ENCODE results near the gene SMC3. TPM values are rescaled to one million over a fixed set of nuclear protein-coding genes. Genes with fewer than 3 reads are reported as not detected.
"Not testable (repeated sequence)": the region's sequence is repeated elsewhere in the genome, so short reads cannot be mapped to it uniquely, and the experiment has no call there.

Gene SMC3
- total RNA-seq, 1 donor from 2014 or later = 87.8 TPM

GRCh38 chr10:110617425-110618229 is 50.1 kb downstream of the SMC3 start:
- Mint-ChIP-seq H3K4me3 (no peak overlapping the region), H3K9me3 (no peaks in the 10 kb centered on the region), H3K4me1 (no peaks in the 10 kb centered on the region), H3K36me3 (ENCODE audit: low read depth) (no peaks in the 10 kb centered on the region), H3K27me3 (ENCODE audit: low read depth) (no peaks in the 10 kb centered on the region), H3K27ac (ENCODE audit: unreplicated experiment) (no peak overlapping the region)
- DNase-seq (ENCODE audit: low read depth, low spot score) = no peak
- no peak for TF ChIP-seq CTCF (conservative IDR thresholded peaks at IDR 0.05)

GRCh38 chr10:110618230-110618610 is 50.7 kb downstream of the SMC3 start:
- TF ChIP-seq CTCF (conservative IDR thresholded peaks at IDR 0.05) = no peak
- Mint-ChIP-seq H3K4me3 (no peak overlapping the region), H3K36me3 (ENCODE audit: low read depth) (no peaks in the 10 kb centered on the region), H3K9me3 (no peaks in the 10 kb centered on the region), H3K27me3 (ENCODE audit: low read depth) (no peaks in the 10 kb centered on the region), H3K27ac (ENCODE audit: unreplicated experiment) (no peak overlapping the region), H3K4me1 (no peaks in the 10 kb centered on the region)
- DNase-seq (ENCODE audit: low read depth, low spot score) = no peak

- Mint-ChIP-seq H3K9me3 (no peaks in the 10 kb centered on the region), H3K27ac (ENCODE audit: unreplicated experiment) (no peak overlapping the region), H3K4me1 (no peaks in the 10 kb centered on the region), H3K36me3 (ENCODE audit: low read depth) (no peaks in the 10 kb centered on the region), H3K27me3 (ENCODE audit: low read depth) (peaks cover 2% of the 10 kb centered on the region), H3K4me3 (no peak overlapping the region)
- TF ChIP-seq CTCF (conservative IDR thresholded peaks at IDR 0.05) = no peak
- DNase-seq (ENCODE audit: low read depth, low spot score) = no peak
Measured at GRCh38 chr10:110619514-110620397, 52.3 kb downstream of the SMC3 start.

GRCh38 chr10:110620398-110620719 is 52.9 kb downstream of the SMC3 start:
- DNase-seq (ENCODE audit: low read depth, low spot score) = no peak
- H3K9me3 Mint-ChIP-seq = no peaks in the 10 kb centered on the region
- no peaks in the 10 kb centered on the region for H3K4me1 Mint-ChIP-seq
- H3K27me3 Mint-ChIP-seq (ENCODE audit: low read depth) = peaks cover 4% of the 10 kb centered on the region
- no peak overlapping the region for H3K27ac Mint-ChIP-seq (ENCODE audit: unreplicated experiment)
- TF ChIP-seq CTCF (conservative IDR thresholded peaks at IDR 0.05) = no peak
- H3K36me3 Mint-ChIP-seq (ENCODE audit: low read depth) = no peaks in the 10 kb centered on the region
- H3K4me3 Mint-ChIP-seq = no peak overlapping the region

GRCh38 chr10:110623316-110623715 is 55.8 kb downstream of the SMC3 start:
- DNase-seq (ENCODE audit: low read depth, low spot score); H3K36me3 Mint-ChIP-seq (ENCODE audit: low read depth); H3K27ac Mint-ChIP-seq (ENCODE audit: unreplicated experiment); H3K4me3 Mint-ChIP-seq; H3K4me1 Mint-ChIP-seq; H3K27me3 Mint-ChIP-seq (ENCODE audit: low read depth); H3K9me3 Mint-ChIP-seq: not testable (repeated sequence)
